SK-N-SH treated with all-trans-retinoic acid at 6 μM for 48 hours (cell line): ENCODE measurements around the gene CFAP52.

Experiments
- ARNTL ChIP-seq: fragments of 450-650 bp; formaldehyde crosslinking; IDR thresholded peaks from 2 replicates; pipeline ENCODE4 v1.5.0; 2020; ENCODE audit warnings: low read depth, mild to moderate bottlenecking, moderate library complexity, borderline replicate concordance
- BACH2 ChIP-seq: fragments of 250-450 bp; sonication (Bioruptor Pico); IDR thresholded peaks from 2 replicates; pipeline ENCODE4 v1.9.0; 2021; ENCODE audit warnings: mild to moderate bottlenecking, borderline replicate concordance
- CSDC2 ChIP-seq: fragments of 250-450 bp; sonication (Bioruptor Pico); IDR thresholded peaks from 2 replicates; pipeline ENCODE4 v1.5.0; 2020; ENCODE audit warnings: mild to moderate bottlenecking, moderate library complexity
- ESRRG ChIP-seq: fragments of 250-450 bp; sonication (Bioruptor Pico); IDR thresholded peaks from 2 replicates; pipeline ENCODE4 v1.6.1; 2021; ENCODE audit warnings: mild to moderate bottlenecking
- GLIS3 ChIP-seq: fragments of 250-450 bp; sonication (Bioruptor Pico); IDR thresholded peaks from 2 replicates; pipeline ENCODE4 v1.5.0; 2020; ENCODE audit warnings: mild to moderate bottlenecking, moderate library complexity
- ISL1 ChIP-seq: fragments of 250-450 bp; sonication (Bioruptor Pico); IDR thresholded peaks from 2 replicates; pipeline ENCODE4 v2.1.2; 2022; ENCODE audit warnings: mild to moderate bottlenecking, moderate library complexity
- PATZ1 ChIP-seq: fragments of 250-450 bp; sonication (Bioruptor Pico); IDR thresholded peaks from 2 replicates; pipeline ENCODE4 v1.8.0; 2020; ENCODE audit warnings: mild to moderate bottlenecking, moderate library complexity, borderline replicate concordance
- POU6F1 ChIP-seq: fragments of 250-450 bp; sonication (Bioruptor Pico); IDR thresholded peaks from 2 replicates; pipeline ENCODE4 v1.8.0; 2021; ENCODE audit warnings: low read depth, mild to moderate bottlenecking, moderate library complexity, borderline replicate concordance
- TSHZ2 ChIP-seq: fragments of 250-450 bp; sonication (Bioruptor Pico); IDR thresholded peaks from 2 replicates; pipeline ENCODE4 v1.5.0; 2020; ENCODE audit warnings: mild to moderate bottlenecking, moderate library complexity
- ZC3H10 ChIP-seq: fragments of 250-450 bp; sonication (Bioruptor Pico); IDR thresholded peaks from 2 replicates; pipeline ENCODE4 v1.5.1; 2021; ENCODE audit warnings: mild to moderate bottlenecking, moderate library complexity
- ZFP3 ChIP-seq: fragments of 250-450 bp; sonication (Bioruptor Pico); IDR thresholded peaks from 2 replicates; pipeline ENCODE4 v1.5.0; 2020; ENCODE audit warnings: mild to moderate bottlenecking, moderate library complexity
- ZFP30 ChIP-seq: fragments of 450-650 bp; formaldehyde crosslinking; IDR thresholded peaks from 2 replicates; pipeline ENCODE4 v1.5.0; 2022; ENCODE audit warnings: mild to moderate bottlenecking, moderate library complexity
- ZNF70 ChIP-seq: fragments of 450-650 bp; formaldehyde crosslinking; IDR thresholded peaks from 2 replicates; pipeline ENCODE4 v1.5.0; 2020; ENCODE audit warnings: mild to moderate bottlenecking, moderate library complexity
- TF ChIP-seq, protein P1 (sequence below): fragments of 250-450 bp; sonication (Bioruptor Pico); IDR thresholded peaks from 2 replicates; pipeline ENCODE4 v1.5.1; 2020; ENCODE audit warnings: low read depth, mild to moderate bottlenecking, moderate library complexity

DNA sequence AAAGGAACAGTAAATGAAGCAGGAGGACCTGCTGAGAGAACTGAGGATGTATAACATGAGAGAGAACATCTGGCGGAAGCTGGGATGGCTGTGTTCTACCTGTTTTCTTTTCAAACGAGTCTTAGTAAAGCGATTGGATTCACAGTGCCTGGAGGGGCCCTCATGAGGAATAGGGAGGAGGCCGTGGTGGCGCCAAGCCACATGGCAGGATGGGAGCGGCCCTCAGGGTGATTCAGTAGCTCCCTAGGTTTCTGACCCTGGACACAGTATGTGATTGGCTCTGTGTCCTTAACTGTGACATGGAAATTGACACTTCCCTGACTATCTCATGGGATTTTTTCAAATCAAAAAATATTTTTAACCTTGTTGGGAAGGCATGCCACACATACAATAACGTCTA, 101.0 kb downstream of the CFAP52 start:
- no peak for TF ChIP-seq TSHZ2 (CRISPR knock-in tag)
- no peak for TF ChIP-seq ZC3H10 (CRISPR knock-in tag)
- no peak for TF ChIP-seq CSDC2 (CRISPR knock-in tag)
- no peak for TF ChIP-seq ISL1 (CRISPR knock-in tag)
- no peak for TF ChIP-seq GLIS3
- TF ChIP-seq PATZ1 (CRISPR knock-in tag), result no peak
- TF ChIP-seq ZFP30 (CRISPR knock-in tag), result no peak
- TF ChIP-seq ESRRG, result no peak
- no peak for TF ChIP-seq ZFP3
- no peak for TF ChIP-seq ZNF70 (CRISPR knock-in tag)
- TF ChIP-seq POU6F1 (CRISPR knock-in tag), result no peak
- TF ChIP-seq BACH2 (CRISPR knock-in tag), result no peak
- TF ChIP-seq ARNTL (CRISPR knock-in tag), result no peak
- TF ChIP-seq, protein P1, sequence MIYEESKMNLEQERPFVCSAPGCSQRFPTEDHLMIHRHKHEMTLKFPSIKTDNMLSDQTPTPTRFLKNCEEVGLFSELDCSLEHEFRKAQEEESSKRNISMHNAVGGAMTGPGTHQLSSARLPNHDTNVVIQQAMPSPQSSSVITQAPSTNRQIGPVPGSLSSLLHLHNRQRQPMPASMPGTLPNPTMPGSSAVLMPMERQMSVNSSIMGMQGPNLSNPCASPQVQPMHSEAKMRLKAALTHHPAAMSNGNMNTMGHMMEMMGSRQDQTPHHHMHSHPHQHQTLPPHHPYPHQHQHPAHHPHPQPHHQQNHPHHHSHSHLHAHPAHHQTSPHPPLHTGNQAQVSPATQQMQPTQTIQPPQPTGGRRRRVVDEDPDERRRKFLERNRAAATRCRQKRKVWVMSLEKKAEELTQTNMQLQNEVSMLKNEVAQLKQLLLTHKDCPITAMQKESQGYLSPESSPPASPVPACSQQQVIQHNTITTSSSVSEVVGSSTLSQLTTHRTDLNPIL (CRISPR knock-in tag), result no peak
